Frontal cortex (tissue), 4 donors: Measurements from ENCODE around the gene ULK3. TPM values are rescaled to one million over a fixed set of nuclear protein-coding genes. Genes with fewer than 3 reads are reported as not detected.

Experiments used
- DNase-seq, 2 donors: peaks; one replicate each; pipeline ENCODE4 v3.0.0; 2012; ENCODE audit warnings: low spot score in 2 of 2
- FAIRE-seq: peaks from 2 replicates; lab custom pipeline; 2012; peaks lifted over from hg19 to GRCh38; lab: Jason Lieb, UNC
- total RNA-seq: library from RNA; depleted of rRNA; stranded (reverse); fragments of >200 nt; gene quantifications from one replicate; pipeline ENCODE4 v1.2.3, GENCODE V29; 2014
- donor health status: control.
- donor health status: control.
- donor health status: control.

The ULK3 gene
- total RNA-seq, 1 donor from 2014 or later = 30.6 TPM

GRCh38 chr15:74844319-74845207 is 1.6 kb upstream of the ULK3 start:
- no peak for FAIRE-seq

GRCh38 chr15:74843891-74844299 is 939 bp upstream of the ULK3 start:
- no peak for FAIRE-seq
- DNase-seq = peak in 1 of 2 donors; percentile 23

More at GRCh38 chr15:74844319-74845207, 1.6 kb upstream of the ULK3 start:
- no peak for DNase-seq

- no peak for DNase-seq
- FAIRE-seq = no peak
Observed at GRCh38 chr15:74843445-74843828, 481 bp upstream of the ULK3 start.

GRCh38 chr15:74841891-74842373 is 1.0 kb downstream of the ULK3 start:
- FAIRE-seq (no peak), DNase-seq (peak in 1 of 2 donors; percentile 36)

GRCh38 chr15:74840851-74841775 is 1.8 kb downstream of the ULK3 start:
- no peak for FAIRE-seq
- DNase-seq = no peak

GRCh38 chr15:74839526-74840395 is 3.2 kb downstream of the ULK3 start:
- DNase-seq = no peak

GRCh38 chr15:74838746-74839525 is 4.0 kb downstream of the ULK3 start:
- DNase-seq = no peak
- no peak for FAIRE-seq

More at GRCh38 chr15:74839526-74840395, 3.2 kb downstream of the ULK3 start:
- FAIRE-seq = no peak

- FAIRE-seq (no peak), DNase-seq (no peak)
Observed at GRCh38 chr15:74838137-74838516, 4.8 kb downstream of the ULK3 start.

- FAIRE-seq = no peak
- DNase-seq = no peak
Observed at GRCh38 chr15:74837482-74838136, 5.3 kb downstream of the ULK3 start.

GRCh38 chr15:74836846-74837245 is 6.1 kb downstream of the ULK3 start:
- FAIRE-seq (no peak), DNase-seq (no peak)

- FAIRE-seq (no peak), DNase-seq (peak in 1 of 2 donors; percentile 71)
Observed at GRCh38 chr15:74835312-74835823, 7.6 kb downstream of the ULK3 start.

- DNase-seq = no peak
- FAIRE-seq = no peak
Observed at GRCh38 chr15:74833376-74834107, 9.4 kb downstream of the ULK3 start.

- no peak for FAIRE-seq
Observed at GRCh38 chr15:74832826-74833225, 10.1 kb downstream of the ULK3 start.

GRCh38 chr15:74831813-74832495 is 11.0 kb downstream of the ULK3 start:
- FAIRE-seq = no peak
- DNase-seq = no peak

More at GRCh38 chr15:74832826-74833225, 10.1 kb downstream of the ULK3 start:
- no peak for DNase-seq

GRCh38 chr15:74830868-74831267 is 12.1 kb downstream of the ULK3 start:
- DNase-seq (peak; percentile 68 to 73), FAIRE-seq (no peak)

GRCh38 chr15:74829991-74830390 is 13.0 kb downstream of the ULK3 start:
- no peak for FAIRE-seq

GRCh38 chr15:74829486-74829885 is 13.5 kb downstream of the ULK3 start:
- DNase-seq (no peak), FAIRE-seq (no peak)

More at GRCh38 chr15:74829991-74830390, 13.0 kb downstream of the ULK3 start:
- no peak for DNase-seq
